ENCODE results near the gene FAM168A.

DNA sequence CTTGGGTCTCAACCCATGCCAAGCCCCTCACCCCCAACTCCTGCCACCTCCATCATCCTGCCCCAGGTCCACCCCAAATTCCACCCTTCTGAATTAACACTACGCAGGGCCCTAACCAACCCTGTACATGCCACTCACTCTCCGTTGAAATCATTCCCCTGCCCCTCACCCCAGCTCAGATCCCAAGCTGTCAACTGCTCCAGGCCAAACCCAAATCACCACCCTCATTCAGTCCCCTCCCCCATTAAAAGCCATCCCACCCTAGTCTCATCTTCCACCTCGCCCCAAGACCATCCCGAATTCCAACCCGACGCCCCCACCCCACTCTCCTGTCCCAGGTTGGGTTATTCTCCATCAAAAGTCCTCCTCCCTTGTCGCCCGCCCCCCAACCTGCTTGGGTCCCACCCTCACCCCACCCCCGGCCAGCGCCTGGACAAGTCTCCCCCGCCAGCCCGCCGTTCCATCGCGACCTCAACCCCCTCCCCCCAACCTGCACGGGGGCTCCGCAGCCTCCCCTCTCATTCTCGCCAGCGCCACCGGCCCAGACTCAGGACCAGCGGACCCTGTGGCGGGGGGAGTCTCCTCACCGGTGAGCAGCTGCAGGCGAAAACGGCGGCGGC lies 466 bp downstream of the FAM168A start:
- TF ChIP-seq, protein P1, sequence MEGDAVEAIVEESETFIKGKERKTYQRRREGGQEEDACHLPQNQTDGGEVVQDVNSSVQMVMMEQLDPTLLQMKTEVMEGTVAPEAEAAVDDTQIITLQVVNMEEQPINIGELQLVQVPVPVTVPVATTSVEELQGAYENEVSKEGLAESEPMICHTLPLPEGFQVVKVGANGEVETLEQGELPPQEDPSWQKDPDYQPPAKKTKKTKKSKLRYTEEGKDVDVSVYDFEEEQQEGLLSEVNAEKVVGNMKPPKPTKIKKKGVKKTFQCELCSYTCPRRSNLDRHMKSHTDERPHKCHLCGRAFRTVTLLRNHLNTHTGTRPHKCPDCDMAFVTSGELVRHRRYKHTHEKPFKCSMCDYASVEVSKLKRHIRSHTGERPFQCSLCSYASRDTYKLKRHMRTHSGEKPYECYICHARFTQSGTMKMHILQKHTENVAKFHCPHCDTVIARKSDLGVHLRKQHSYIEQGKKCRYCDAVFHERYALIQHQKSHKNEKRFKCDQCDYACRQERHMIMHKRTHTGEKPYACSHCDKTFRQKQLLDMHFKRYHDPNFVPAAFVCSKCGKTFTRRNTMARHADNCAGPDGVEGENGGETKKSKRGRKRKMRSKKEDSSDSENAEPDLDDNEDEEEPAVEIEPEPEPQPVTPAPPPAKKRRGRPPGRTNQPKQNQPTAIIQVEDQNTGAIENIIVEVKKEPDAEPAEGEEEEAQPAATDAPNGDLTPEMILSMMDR (IDR thresholded peaks at IDR 0.05) = no peak
- TF ChIP-seq POLR2AphosphoS5 (IDR thresholded peaks at IDR 0.05) (no peak), POLR2A (IDR thresholded peaks at IDR 0.05) (no peak), EP300 (IDR thresholded peaks at IDR 0.05; ENCODE audit: low read depth) (no peak)
